Neuronal stem cell (in vitro differentiated cells): ENCODE data around the gene MTHFD1L.

ENCODE experiments used
- DNase-seq: peaks from one replicate; pipeline ENCODE4 v3.0.0-alpha.2; 2013; ENCODE audit warnings: low spot score
- H2AFZ ChIP-seq: one replicate; pipeline ENCODE4 v1.6.1; 2013; ENCODE audit warnings: mild to moderate bottlenecking, low read length, inconsistent platforms
- H2AK5ac ChIP-seq: 2 replicates; pipeline ENCODE4 v1.6.1; 2013; ENCODE audit warnings: low read depth, mild to moderate bottlenecking, inconsistent platforms, low read length, moderate library complexity, mixed read lengths
- H2BK120ac ChIP-seq: 2 replicates; pipeline ENCODE4 v1.6.1; 2013; ENCODE audit warnings: low read depth, mild to moderate bottlenecking, inconsistent platforms, low read length, moderate library complexity, mixed read lengths
- H2BK12ac ChIP-seq: one replicate; pipeline ENCODE4 v1.6.1; 2013; ENCODE audit warnings: low read length, inconsistent platforms
- H2BK15ac ChIP-seq: 2 replicates; pipeline ENCODE4 v1.6.1; 2013; ENCODE audit warnings: mild to moderate bottlenecking, low read length, inconsistent platforms, mixed read lengths
- H2BK5ac ChIP-seq: one replicate; pipeline ENCODE4 v1.6.1; 2013; ENCODE audit warnings: inconsistent platforms, mild to moderate bottlenecking, low read length, moderate library complexity
- H3K14ac ChIP-seq: one replicate; pipeline ENCODE4 v1.6.1; 2013; ENCODE audit warnings: low read length, inconsistent platforms
- H3K18ac ChIP-seq: 2 replicates; pipeline ENCODE4 v1.6.1; 2013; ENCODE audit warnings: low read length, inconsistent platforms
- H3K23ac ChIP-seq: 2 replicates; pipeline ENCODE4 v1.6.1; 2013; ENCODE audit warnings: low read depth, mild to moderate bottlenecking, mixed read lengths, low read length, inconsistent platforms; ENCODE audit not compliant: poor library complexity
- H3K27ac ChIP-seq: replicated peaks from 3 replicates; pipeline ENCODE4 v1.5.1; 2013; ENCODE audit warnings: low read length, inconsistent platforms
- H3K27me3 ChIP-seq, 3 experiments: 2 replicates each; pipeline ENCODE4 v1.6.1; 2013; ENCODE audit warnings: low read length in 3 of 3, mild to moderate bottlenecking in 2 of 3, inconsistent platforms in 1 of 3, low read depth in 1 of 3, mixed read lengths in 1 of 3, moderate library complexity in 1 of 3; ENCODE audit not compliant: control insufficient read depth in 3 of 3, insufficient read depth in 3 of 3
- H3K36me3 ChIP-seq, 2 donors: replicated peaks in 1 of 2; 2 replicates each; pipeline ENCODE4 v1.6.1; 2013; ENCODE audit warnings: low read length in 2 of 2; ENCODE audit not compliant: control insufficient read depth in 2 of 2, insufficient read depth in 2 of 2
- H3K4ac ChIP-seq: 2 replicates; pipeline ENCODE4 v1.6.1; 2013; ENCODE audit warnings: inconsistent platforms, mild to moderate bottlenecking, low read length, moderate library complexity
- H3K4me1 ChIP-seq, 2 donors: 1 replicate in 1 of 2; 2 replicates in 1 of 2; pipeline ENCODE4 v1.6.1; 2013; ENCODE audit warnings: low read length in 2 of 2, low read depth in 1 of 2; ENCODE audit not compliant: control insufficient read depth in 2 of 2, insufficient read depth in 1 of 2
- H3K4me2 ChIP-seq: one replicate; pipeline ENCODE4 v1.6.1; 2013; ENCODE audit warnings: mild to moderate bottlenecking, low read length, inconsistent platforms; ENCODE audit not compliant: insufficient read depth, poor library complexity, severe bottlenecking
- H3K4me3 ChIP-seq, 2 donors: 2 replicates each; pipeline ENCODE4 v1.5.1; 2013; ENCODE audit warnings: low read length in 2 of 2, mild to moderate bottlenecking in 2 of 2, inconsistent platforms in 1 of 2, moderate library complexity in 1 of 2
- H3K79me1 ChIP-seq: one replicate; pipeline ENCODE4 v1.6.1; 2013; ENCODE audit warnings: low read depth, mild to moderate bottlenecking, inconsistent platforms, low read length, moderate library complexity
- H3K9ac ChIP-seq: one replicate; pipeline ENCODE4 v1.6.1; 2013; ENCODE audit warnings: mild to moderate bottlenecking, low read depth, low read length, inconsistent platforms; ENCODE audit not compliant: poor library complexity
- H3K9me3 ChIP-seq, 2 donors: replicated peaks in 1 of 2; 2 replicates each; pipeline versions ENCODE3 to v1.6.1; 2013; ENCODE audit warnings: low read length in 2 of 2, mild to moderate bottlenecking in 2 of 2, inconsistent platforms in 1 of 2, low read depth in 1 of 2, mixed read lengths in 1 of 2, moderate library complexity in 1 of 2; ENCODE audit not compliant: control insufficient read depth in 2 of 2, insufficient read depth in 1 of 2
- H4K8ac ChIP-seq: one replicate; pipeline ENCODE4 v1.6.1; 2013; ENCODE audit warnings: low read depth, mild to moderate bottlenecking, inconsistent platforms, low read length, moderate library complexity
- H4K91ac ChIP-seq: one replicate; pipeline ENCODE4 v1.6.1; 2013; ENCODE audit warnings: low read length, low read depth, mild to moderate bottlenecking, inconsistent platforms; ENCODE audit not compliant: poor library complexity
- WGBS, 2 donors: extraction: QIAGEN DNeasy Blood & Tissue Kit; methylation state at CpG; one replicate each; pipeline ENCODE4 v1.1.7; 2013; ENCODE audit warnings: missing lambda C conversion rate in 2 of 2, mixed read lengths in 1 of 2; ENCODE audit not compliant: insufficient read length in 2 of 2, insufficient replicate concordance in 1 of 2; ENCODE audit errors: extremely low coverage in 2 of 2; 5-methylcytosine and 5-hydroxymethylcytosine counted together

Gene MTHFD1L

DNA sequence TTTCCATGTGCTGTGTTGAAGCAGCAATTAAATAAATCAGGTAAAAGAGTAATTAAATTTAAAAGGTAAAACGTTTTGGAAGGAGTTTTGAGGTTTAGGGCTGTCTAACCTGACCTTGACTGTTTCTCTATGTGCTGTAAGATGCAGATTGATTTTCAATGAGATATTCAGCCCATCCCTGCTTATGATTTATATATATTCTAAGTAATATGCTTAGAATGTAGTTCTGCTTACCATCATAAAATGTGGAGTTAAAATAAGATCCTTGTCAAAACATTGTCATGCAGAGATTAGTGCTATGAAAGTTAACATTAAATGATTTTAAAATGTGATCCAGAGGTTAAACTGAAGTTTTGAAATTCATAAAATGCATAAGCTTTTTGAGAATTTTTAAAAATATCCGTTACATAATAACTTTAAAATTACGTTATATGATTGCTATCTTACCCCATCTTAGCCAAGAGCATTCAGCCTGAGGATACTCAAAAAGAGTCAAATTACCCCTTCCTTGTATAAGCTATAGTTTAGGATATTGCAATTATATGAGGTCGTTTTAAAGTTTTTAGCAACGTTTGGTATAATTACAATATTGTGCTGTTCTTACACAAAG is 122.5 kb downstream of the MTHFD1L start:
- Histone ChIP-seq H2BK5ac (no peak overlapping the region), H3K27ac (no peak overlapping the region), H3K4ac (no peak overlapping the region), H3K9me3 (no peaks in the 10 kb centered on the region), H3K36me3 (peaks cover 1 to 29% of the 10 kb centered on the region in 2 donors), H2AFZ (no peak overlapping the region), H4K91ac (no peak overlapping the region), H3K4me3 (no peak overlapping the region), H3K23ac (no peak overlapping the region), H4K8ac (no peak overlapping the region), H3K79me1 (no peaks in the 10 kb centered on the region), H2BK15ac (no peak overlapping the region), H3K4me1 (peaks cover 0 to 2% of the 10 kb centered on the region in 2 donors), H2BK12ac (no peak overlapping the region), H2AK5ac (no peak overlapping the region), H3K18ac (no peak overlapping the region), H3K27me3 (no peaks in the 10 kb centered on the region), H3K4me2 (no peak overlapping the region), H3K9ac (no peak overlapping the region), H2BK120ac (no peak overlapping the region), H3K14ac (no peak overlapping the region)
- DNase-seq, result no peak
- WGBS, 2 donors, result 100% methylated on average over 1 of the region's 5 CpGs; no CpG with 5 or more reads in 1 of the 2 donors

DNA sequence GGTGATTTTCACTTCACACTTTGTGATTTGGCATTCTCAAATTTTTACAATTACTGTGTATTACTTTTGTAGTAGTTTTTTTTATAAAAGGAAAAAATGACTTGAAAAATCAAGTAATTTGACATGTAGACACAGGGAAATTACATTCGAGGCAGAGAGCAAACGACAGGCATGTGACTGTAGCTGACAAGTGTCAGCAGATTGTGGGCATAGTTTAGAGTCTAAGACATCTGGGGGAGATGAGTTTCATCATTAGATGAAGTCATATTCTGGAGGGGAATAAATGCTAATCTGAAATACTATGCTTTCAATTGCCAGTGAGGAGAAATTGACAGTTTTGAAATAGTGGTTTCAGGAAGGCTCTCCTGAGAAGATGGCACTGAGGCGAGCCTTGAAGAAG is 126.0 kb downstream of the MTHFD1L start:
- Histone ChIP-seq H2BK15ac (no peak overlapping the region), H2AK5ac (no peak overlapping the region), H3K4me1 (no peaks in the 10 kb centered on the region), H4K8ac (no peak overlapping the region), H3K4ac (no peak overlapping the region), H3K27ac (no peak overlapping the region), H3K18ac (no peak overlapping the region), H3K36me3 (peaks cover 5 to 32% of the 10 kb centered on the region in 2 donors), H2BK12ac (no peak overlapping the region), H3K79me1 (no peaks in the 10 kb centered on the region), H2BK5ac (no peak overlapping the region), H3K9me3 (no peaks in the 10 kb centered on the region), H3K4me2 (no peak overlapping the region), H4K91ac (no peak overlapping the region), H3K27me3 (no peaks in the 10 kb centered on the region), H2AFZ (no peak overlapping the region), H3K23ac (no peak overlapping the region), H3K4me3 (no peak overlapping the region), H3K9ac (no peak overlapping the region), H3K14ac (no peak overlapping the region), H2BK120ac (no peak overlapping the region)
- no CpG with 5 or more reads among the region's 3 CpGs for WGBS, 2 donors
- no peak for DNase-seq

DNA sequence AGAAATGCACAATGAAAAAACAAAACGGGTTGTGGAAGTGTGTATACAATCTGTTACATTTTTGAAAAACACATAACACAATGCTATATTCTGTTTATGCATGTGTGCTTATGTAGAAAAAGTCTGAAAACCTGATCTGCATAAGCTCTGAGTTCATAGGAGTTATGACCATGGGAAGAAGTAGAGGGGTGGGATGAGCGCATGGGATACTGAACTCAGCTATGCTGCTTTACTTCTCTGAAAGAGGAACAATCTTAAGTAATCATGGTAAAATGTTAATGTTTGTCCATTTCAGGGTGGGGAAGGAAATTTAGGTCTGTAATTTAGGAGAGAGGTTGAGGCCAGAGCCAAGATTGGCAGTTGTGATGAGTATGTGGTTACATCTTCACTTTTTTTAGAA is 126.8 kb downstream of the MTHFD1L start:
- no peak overlapping the region for H4K8ac ChIP-seq
- H3K9ac ChIP-seq, result no peak overlapping the region
- H3K36me3 ChIP-seq, result peaks cover 5 to 37% of the 10 kb centered on the region in 2 donors
- no peak overlapping the region for H2BK5ac ChIP-seq
- H3K79me1 ChIP-seq, result no peaks in the 10 kb centered on the region
- no peaks in the 10 kb centered on the region for H3K9me3 ChIP-seq
- no peak overlapping the region for H3K23ac ChIP-seq
- H3K4me3 ChIP-seq, result no peak overlapping the region
- WGBS, 2 donors, result no CpG with 5 or more reads among the region's 2 CpGs
- DNase-seq, result no peak
- no peak overlapping the region for H2BK15ac ChIP-seq
- H2BK12ac ChIP-seq, result no peak overlapping the region
- no peaks in the 10 kb centered on the region for H3K4me1 ChIP-seq
- H2AFZ ChIP-seq, result no peak overlapping the region
- no peak overlapping the region for H4K91ac ChIP-seq
- no peak overlapping the region for H3K14ac ChIP-seq
- no peak overlapping the region for H2BK120ac ChIP-seq
- H3K27ac ChIP-seq, result no peak overlapping the region
- no peak overlapping the region for H3K18ac ChIP-seq
- no peak overlapping the region for H3K4ac ChIP-seq
- H3K27me3 ChIP-seq, result no peaks in the 10 kb centered on the region
- H2AK5ac ChIP-seq, result no peak overlapping the region
- H3K4me2 ChIP-seq, result no peak overlapping the region

GRCh38 chr6:150992703-150993102 is 127.2 kb downstream of the MTHFD1L start:
- Histone ChIP-seq H3K9ac (no peak overlapping the region), H3K27me3 (no peaks in the 10 kb centered on the region), H3K14ac (no peak overlapping the region), H2BK5ac (no peak overlapping the region), H3K79me1 (no peaks in the 10 kb centered on the region), H3K9me3 (no peaks in the 10 kb centered on the region), H2BK15ac (no peak overlapping the region), H3K4ac (no peak overlapping the region), H3K4me1 (no peaks in the 10 kb centered on the region), H4K8ac (no peak overlapping the region), H3K18ac (no peak overlapping the region), H2AFZ (no peak overlapping the region), H2BK120ac (no peak overlapping the region), H3K23ac (no peak overlapping the region), H3K4me2 (no peak overlapping the region), H4K91ac (no peak overlapping the region), H2BK12ac (no peak overlapping the region), H3K36me3 (peaks cover 5 to 37% of the 10 kb centered on the region in 2 donors), H3K4me3 (no peak overlapping the region), H3K27ac (no peak overlapping the region), H2AK5ac (no peak overlapping the region)
- no peak for DNase-seq
- WGBS, 2 donors, result no CpG with 5 or more reads among the region's 5 CpGs
